Measurements from ENCODE around the gene TACR2.

The TACR2 gene

DNA sequence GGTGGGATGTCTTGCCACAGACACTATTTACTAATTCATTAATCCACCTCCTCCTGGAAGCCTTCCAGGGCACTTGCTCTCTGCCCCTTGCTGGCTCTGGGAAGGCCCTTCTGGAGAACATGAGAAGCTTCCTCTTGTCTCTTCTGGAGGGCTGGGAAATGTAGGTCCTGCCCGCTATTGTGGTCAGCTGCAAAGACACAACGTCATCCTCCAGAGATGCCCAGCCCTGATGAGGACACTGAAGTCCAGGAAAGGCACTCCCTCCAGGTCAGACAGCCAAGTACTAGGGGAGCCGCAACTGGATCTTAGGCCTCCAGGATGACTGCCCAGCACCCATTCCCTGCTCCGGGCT lies 9.6 kb upstream of the TACR2 start:
- no peak for DNase-seq (ENCODE audit: low read depth)
- H3K4me3 ChIP-seq (ENCODE audit: low read depth, low read length): no peak overlapping the region
- TF ChIP-seq, protein P1, sequence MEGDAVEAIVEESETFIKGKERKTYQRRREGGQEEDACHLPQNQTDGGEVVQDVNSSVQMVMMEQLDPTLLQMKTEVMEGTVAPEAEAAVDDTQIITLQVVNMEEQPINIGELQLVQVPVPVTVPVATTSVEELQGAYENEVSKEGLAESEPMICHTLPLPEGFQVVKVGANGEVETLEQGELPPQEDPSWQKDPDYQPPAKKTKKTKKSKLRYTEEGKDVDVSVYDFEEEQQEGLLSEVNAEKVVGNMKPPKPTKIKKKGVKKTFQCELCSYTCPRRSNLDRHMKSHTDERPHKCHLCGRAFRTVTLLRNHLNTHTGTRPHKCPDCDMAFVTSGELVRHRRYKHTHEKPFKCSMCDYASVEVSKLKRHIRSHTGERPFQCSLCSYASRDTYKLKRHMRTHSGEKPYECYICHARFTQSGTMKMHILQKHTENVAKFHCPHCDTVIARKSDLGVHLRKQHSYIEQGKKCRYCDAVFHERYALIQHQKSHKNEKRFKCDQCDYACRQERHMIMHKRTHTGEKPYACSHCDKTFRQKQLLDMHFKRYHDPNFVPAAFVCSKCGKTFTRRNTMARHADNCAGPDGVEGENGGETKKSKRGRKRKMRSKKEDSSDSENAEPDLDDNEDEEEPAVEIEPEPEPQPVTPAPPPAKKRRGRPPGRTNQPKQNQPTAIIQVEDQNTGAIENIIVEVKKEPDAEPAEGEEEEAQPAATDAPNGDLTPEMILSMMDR (IDR thresholded peaks at IDR 0.05; ENCODE audit: control insufficient read depth, extremely low read depth, insufficient read depth): no peak

DNA sequence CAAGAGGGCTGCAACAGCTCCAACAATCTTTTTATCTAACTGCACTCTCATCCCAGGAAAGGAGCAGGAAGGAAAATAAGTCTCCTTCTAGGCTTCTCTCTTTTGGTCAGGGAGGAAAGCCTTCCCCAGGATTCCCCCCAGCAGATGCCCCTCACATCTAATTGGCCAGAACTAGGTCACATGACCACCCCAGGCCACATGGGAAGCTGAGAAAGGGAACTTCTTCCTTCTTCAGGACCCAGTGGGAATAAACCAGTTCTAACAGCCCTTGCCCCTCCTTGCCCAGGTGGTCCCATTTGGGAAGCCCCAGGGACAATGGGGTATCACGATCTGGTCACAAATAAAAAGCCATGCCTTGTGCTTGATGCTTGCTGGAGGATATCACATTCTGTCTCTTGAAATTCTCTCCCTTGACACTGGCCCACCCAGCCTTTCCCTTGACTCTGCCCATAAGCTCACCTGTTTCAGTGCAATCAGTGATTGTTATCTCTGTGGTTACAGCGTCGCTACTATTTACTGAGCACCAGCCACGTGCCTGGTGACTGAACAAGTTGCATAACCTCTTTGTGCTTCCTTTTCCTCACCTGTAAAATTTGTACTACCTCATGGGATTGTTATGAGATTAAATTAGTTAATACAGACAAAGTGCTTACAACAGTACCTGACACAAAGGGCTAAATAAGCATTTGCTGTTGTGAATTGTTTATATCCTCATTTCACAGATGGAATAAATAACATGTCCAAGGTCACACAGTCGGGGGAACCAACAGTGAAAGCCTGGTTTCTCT lies 9.0 kb upstream of the TACR2 start:
- no peak overlapping the region for H3K4me3 ChIP-seq (ENCODE audit: low read depth, low read length)
- peak; percentile 84 for DNase-seq (ENCODE audit: low read depth)
- TF ChIP-seq, protein P1 (IDR thresholded peaks at IDR 0.05; ENCODE audit: control insufficient read depth, extremely low read depth, insufficient read depth): no peak

DNA sequence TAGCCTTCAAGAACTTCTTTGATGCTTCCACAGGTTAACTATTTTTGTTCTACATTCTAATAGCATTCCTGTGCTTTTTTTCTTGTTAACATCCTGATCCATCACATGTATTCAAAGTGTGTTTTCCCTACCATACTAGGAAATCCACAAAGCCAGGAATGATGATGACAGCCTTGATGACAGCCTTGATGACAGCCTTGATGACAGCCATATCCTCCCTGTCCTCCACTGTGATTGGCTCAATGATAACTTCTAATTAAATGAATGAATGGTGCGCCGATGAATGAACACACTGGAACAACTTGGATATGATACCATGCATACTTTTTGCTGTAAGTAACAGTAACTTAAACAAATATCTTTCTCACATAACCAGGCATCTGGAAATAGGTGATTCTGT lies 8.3 kb upstream of the TACR2 start:
- H3K4me3 ChIP-seq (ENCODE audit: low read depth, low read length): no peak overlapping the region

DNA sequence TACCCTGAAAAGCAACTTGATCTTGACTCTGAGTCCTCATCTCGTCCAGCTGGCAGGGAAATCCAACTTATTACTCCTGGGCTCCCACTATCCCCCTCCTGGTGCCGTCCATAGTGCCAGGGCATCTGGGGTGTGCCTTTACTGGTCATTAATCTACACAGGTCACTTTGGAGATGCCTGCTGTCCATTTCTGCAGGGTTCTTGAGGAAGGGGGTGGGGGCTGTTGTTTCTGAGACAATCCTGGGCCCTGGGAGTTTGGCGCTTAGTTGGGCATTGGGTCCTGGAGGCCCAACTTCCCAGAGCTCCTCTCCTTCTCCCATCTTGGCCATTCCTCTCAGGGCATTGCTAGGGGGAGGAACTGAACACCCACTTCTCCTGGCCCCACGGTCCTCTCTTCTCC lies 6.0 kb upstream of the TACR2 start:
- TF ChIP-seq, protein P1 (IDR thresholded peaks at IDR 0.05; ENCODE audit: control insufficient read depth, extremely low read depth, insufficient read depth): no peak
- DNase-seq (ENCODE audit: low read depth): no peak
- H3K4me3 ChIP-seq (ENCODE audit: low read depth, low read length): no peak overlapping the region

More for the DNA sequence above, 8.3 kb upstream of the TACR2 start:
- no peak for DNase-seq (ENCODE audit: low read depth)
- TF ChIP-seq, protein P1 (IDR thresholded peaks at IDR 0.05; ENCODE audit: control insufficient read depth, extremely low read depth, insufficient read depth): no peak

DNA sequence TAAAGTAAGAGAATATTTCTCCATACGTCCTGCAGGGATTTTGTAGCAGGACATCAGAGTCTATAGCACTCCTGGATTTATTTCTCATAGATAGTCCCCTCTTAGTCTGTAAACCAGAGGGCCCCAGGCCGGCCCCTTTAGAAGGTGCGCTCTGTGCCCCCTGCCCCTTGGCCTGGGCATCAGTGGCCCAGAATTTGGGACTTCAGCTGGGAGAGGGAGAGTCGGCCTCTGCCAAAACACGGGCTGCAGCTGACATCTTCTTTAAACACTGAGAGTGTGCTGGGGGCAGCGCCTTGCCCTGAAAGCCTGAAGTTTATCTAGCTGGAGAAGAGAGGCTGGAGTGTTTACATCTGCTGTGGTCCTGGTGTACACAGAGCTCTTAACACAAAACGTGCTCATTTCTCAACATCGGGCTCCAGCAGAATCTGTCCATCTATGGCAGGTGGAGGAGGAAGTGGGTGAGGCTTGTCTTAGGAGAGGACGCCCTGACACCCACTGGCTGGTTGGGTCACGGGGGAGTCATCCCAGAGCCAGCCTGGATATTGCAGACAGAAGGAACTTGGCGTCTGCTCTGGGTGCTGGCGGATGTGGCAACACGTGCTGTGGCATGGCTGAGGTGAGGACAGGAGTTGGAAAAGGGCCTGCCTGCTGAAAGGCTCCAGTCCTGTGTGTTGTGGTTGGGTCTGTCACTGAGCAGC lies 5.0 kb upstream of the TACR2 start:
- no peak for DNase-seq (ENCODE audit: low read depth)
- H3K4me3 ChIP-seq (ENCODE audit: low read depth, low read length): no peak overlapping the region
- TF ChIP-seq, protein P1 (IDR thresholded peaks at IDR 0.05; ENCODE audit: control insufficient read depth, extremely low read depth, insufficient read depth): no peak

DNA sequence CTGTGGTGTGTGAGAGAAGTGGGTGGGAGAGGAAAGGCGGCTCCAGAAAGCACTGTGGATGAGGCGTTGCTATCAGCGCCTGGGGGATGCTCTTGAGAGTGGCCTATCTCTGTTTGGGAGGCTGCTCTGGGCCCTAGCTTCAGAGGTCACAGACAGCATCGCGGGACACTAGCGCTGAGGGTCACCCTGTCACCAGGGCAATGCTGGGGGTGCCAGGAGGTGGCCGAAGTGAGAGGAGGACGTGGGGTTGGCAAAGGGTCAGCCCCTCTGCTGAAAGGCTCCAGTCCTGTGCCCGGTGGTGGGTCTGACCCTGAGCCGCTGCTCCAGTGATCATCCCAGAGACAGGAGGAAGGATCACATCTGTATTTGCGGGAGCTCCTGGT lies 3.0 kb upstream of the TACR2 start:
- H3K4me3 ChIP-seq (ENCODE audit: low read depth, low read length): no peak overlapping the region
- no peak for DNase-seq (ENCODE audit: low read depth)

More for the DNA sequence above, 3.0 kb upstream of the TACR2 start:
- TF ChIP-seq, protein P1 (IDR thresholded peaks at IDR 0.05; ENCODE audit: control insufficient read depth, extremely low read depth, insufficient read depth): no peak
